Measurements from ENCODE around the gene FARP2.
A peak's percentile ranks its signal among the peaks of the same experiment; 100 is the strongest.

Gene FARP2

DNA sequence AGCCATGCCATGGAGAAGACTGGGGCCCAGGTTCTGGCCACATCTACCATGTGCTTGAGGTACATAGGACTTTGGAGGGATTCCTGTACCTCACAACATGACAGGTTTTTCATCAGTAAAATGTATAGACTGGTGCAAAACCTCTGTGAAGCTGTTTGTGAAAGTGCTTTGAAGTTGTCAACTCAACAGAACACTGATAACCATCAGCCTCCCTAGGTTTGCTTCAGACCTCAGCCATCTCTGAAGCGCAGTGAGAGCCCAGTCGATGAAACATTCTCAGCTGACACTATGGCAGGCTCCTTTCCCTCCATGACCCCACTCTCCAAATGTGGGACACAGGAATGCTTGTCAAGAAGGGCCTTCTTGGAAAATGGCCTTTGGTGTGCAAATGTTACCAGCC lies 113.7 kb downstream of the FARP2 start:
- Histone ChIP-seq H3K9ac (ENCODE audit: insufficient read length, low read depth) (no peak overlapping the region), H3K9me3 (ENCODE audit: insufficient read depth, low read length) (no peaks in the 10 kb centered on the region), H3K27me3 (ENCODE audit: insufficient read depth, insufficient read length) (no peaks in the 10 kb centered on the region), H3K4me1 (ENCODE audit: insufficient read depth, insufficient read length) (peaks cover 6% of the 10 kb centered on the region), H3K36me3 (ENCODE audit: insufficient read depth, insufficient read length, low read length) (no peaks in the 10 kb centered on the region), H3K4me3 (ENCODE audit: insufficient read length, low read depth) (no peak overlapping the region)
- no peak for DNase-seq (ENCODE audit: low read depth, low spot score)
- TF ChIP-seq SUZ12 (IDR thresholded peaks at IDR 0.05; ENCODE audit: extremely low read depth, insufficient read depth, insufficient read length) (no peak), ZNF274 (IDR thresholded peaks at IDR 0.05; ENCODE audit: low read depth, low read length) (no peak), YY1 (IDR thresholded peaks at IDR 0.05; ENCODE audit: insufficient read depth, insufficient read length) (no peak)

DNA sequence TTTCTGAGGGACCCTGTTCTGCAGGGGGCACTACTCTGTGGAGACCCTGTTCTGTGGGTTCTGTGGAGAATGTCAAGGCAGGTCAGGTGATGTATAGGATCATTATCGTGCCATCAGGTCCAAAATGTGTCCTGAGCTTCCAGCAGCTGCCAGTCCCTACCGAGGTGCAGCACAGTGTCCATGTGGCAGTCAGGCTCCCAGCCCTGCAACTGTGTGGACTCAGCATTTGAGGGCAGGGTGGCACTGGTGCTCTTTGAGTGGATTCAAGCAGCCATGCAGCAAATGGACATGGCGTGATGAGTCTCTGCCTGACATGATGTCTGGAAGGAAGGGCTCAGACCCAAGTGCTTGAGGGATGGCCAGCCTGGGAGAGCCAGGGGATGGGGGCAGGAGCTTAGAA lies 117.3 kb downstream of the FARP2 start:
- Histone ChIP-seq H3K4me1 (ENCODE audit: insufficient read depth, insufficient read length) (peaks cover 2% of the 10 kb centered on the region), H3K4me3 (ENCODE audit: insufficient read length, low read depth) (peak overlapping the region; percentile 1), H3K9me3 (ENCODE audit: insufficient read depth, low read length) (no peaks in the 10 kb centered on the region), H3K36me3 (ENCODE audit: insufficient read depth, insufficient read length, low read length) (peaks cover 5% of the 10 kb centered on the region), H3K27me3 (ENCODE audit: insufficient read depth, insufficient read length) (no peaks in the 10 kb centered on the region), H3K9ac (ENCODE audit: insufficient read length, low read depth) (no peak overlapping the region)
- no peak for DNase-seq (ENCODE audit: low read depth, low spot score)
- TF ChIP-seq YY1 (IDR thresholded peaks at IDR 0.05; ENCODE audit: insufficient read depth, insufficient read length) = no peak
- no peak for TF ChIP-seq ZNF274 (IDR thresholded peaks at IDR 0.05; ENCODE audit: low read depth, low read length)
- TF ChIP-seq SUZ12 (IDR thresholded peaks at IDR 0.05; ENCODE audit: extremely low read depth, insufficient read depth, insufficient read length) = no peak

DNA sequence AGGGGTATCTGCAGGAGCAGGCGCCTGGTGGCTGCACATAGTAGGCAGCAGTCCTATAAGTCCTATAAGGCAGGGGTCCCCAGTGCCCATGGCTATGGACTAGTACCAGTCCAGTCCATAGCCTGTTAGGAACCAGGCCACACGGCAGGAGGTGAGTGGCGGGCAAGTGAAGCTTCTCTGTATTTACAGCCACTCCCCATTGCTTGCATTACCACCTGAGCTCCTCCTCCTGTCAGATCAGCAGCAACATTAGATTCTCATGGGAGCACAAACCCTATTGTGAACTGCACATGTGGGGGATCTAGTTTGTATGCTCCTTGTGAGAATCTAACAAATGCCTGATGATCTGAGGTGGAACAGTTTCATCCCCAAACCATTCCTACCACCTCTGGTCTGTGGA lies 119.2 kb downstream of the FARP2 start:
- Histone ChIP-seq H3K9ac (ENCODE audit: insufficient read length, low read depth) (no peak overlapping the region), H3K27me3 (ENCODE audit: insufficient read depth, insufficient read length) (no peaks in the 10 kb centered on the region), H3K36me3 (ENCODE audit: insufficient read depth, insufficient read length, low read length) (peaks cover 5% of the 10 kb centered on the region), H3K4me1 (ENCODE audit: insufficient read depth, insufficient read length) (no peaks in the 10 kb centered on the region), H3K9me3 (ENCODE audit: insufficient read depth, low read length) (no peaks in the 10 kb centered on the region), H3K4me3 (ENCODE audit: insufficient read length, low read depth) (no peak overlapping the region)
- no peak for TF ChIP-seq SUZ12 (IDR thresholded peaks at IDR 0.05; ENCODE audit: extremely low read depth, insufficient read depth, insufficient read length)
- no peak for TF ChIP-seq YY1 (IDR thresholded peaks at IDR 0.05; ENCODE audit: insufficient read depth, insufficient read length)
- no peak for TF ChIP-seq ZNF274 (IDR thresholded peaks at IDR 0.05; ENCODE audit: low read depth, low read length)
- DNase-seq (ENCODE audit: low read depth, low spot score) = no peak

DNA sequence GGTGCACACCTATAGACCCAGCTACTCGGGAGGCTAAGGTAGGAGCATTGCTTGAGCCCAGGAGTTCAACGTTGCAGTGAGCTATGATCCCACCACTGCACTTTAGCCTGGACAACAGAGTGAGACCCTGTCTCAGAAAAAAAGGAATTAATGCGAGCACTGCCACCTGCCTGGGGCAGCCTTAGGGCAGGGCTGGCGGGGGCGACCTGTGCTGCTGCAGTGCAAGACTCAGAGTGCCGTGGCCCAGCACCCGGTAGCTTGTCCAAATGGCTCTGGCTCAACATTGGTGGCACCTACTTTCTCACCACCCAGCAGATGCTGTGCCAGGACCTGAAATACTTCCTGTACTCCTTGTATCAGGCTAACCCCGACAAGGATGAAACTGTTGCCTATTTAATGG lies 122.1 kb downstream of the FARP2 start:
- H3K4me3 ChIP-seq (ENCODE audit: insufficient read length, low read depth) = no peak overlapping the region
- no peak for DNase-seq (ENCODE audit: low read depth, low spot score)
- no peak overlapping the region for H3K9ac ChIP-seq (ENCODE audit: insufficient read length, low read depth)
- H3K4me1 ChIP-seq (ENCODE audit: insufficient read depth, insufficient read length) = peaks cover 2% of the 10 kb centered on the region
- no peaks in the 10 kb centered on the region for H3K27me3 ChIP-seq (ENCODE audit: insufficient read depth, insufficient read length)
- TF ChIP-seq ZNF274 (IDR thresholded peaks at IDR 0.05; ENCODE audit: low read depth, low read length) (no peak), SUZ12 (IDR thresholded peaks at IDR 0.05; ENCODE audit: extremely low read depth, insufficient read depth, insufficient read length) (no peak), YY1 (IDR thresholded peaks at IDR 0.05; ENCODE audit: insufficient read depth, insufficient read length) (no peak)
- peaks cover 5% of the 10 kb centered on the region for H3K36me3 ChIP-seq (ENCODE audit: insufficient read depth, insufficient read length, low read length)
- H3K9me3 ChIP-seq (ENCODE audit: insufficient read depth, low read length) = no peaks in the 10 kb centered on the region

DNA sequence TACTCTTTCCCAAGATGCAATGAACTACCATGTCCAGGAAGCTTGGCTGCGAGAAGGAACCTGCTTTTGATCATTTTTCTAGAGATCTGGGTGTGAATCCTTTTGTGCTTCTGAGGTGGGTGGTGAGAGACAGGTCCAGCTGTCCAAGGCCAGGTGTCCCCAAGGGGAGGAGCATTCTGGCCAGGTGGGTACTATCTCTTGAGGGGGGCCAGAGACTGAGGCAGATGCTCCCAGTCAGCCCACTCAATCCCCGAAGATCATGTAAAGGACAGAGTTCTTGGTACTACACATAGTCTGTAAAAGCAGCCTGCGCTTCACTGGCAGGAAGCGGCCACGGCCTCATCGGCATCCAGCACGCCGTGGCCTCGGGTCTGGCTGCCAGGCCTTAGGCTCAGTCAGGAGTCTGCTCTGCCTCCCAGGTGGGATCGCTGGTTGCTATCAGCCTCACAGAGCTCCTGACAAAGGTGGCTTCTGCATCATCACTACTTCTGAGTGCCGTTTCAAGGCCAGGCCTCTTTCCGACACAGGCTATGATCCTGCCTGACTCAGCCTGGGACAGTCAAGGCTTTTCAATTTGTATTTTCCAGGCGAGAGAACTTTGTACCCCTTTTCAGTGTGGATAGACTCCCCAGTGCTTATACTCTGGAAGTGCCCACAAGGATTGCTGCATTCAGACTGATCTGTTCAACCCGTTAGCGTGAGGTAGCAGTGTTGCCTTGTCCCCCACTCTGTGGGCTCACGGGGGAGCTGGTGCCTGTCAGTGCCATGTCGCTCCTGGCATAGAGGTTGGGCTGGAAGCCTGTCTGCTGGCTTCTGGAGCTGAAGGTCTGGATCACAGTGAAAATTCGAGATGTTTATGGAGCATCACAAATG lies 123.2 kb downstream of the FARP2 start:
- Histone ChIP-seq H3K4me3 (ENCODE audit: insufficient read length, low read depth) (no peak overlapping the region), H3K4me1 (ENCODE audit: insufficient read depth, insufficient read length) (peaks cover 2% of the 10 kb centered on the region), H3K36me3 (ENCODE audit: insufficient read depth, insufficient read length, low read length) (peaks cover 8% of the 10 kb centered on the region), H3K9ac (ENCODE audit: insufficient read length, low read depth) (no peak overlapping the region), H3K9me3 (ENCODE audit: insufficient read depth, low read length) (no peaks in the 10 kb centered on the region), H3K27me3 (ENCODE audit: insufficient read depth, insufficient read length) (no peaks in the 10 kb centered on the region)
- no peak for TF ChIP-seq SUZ12 (IDR thresholded peaks at IDR 0.05; ENCODE audit: extremely low read depth, insufficient read depth, insufficient read length)
- no peak for TF ChIP-seq ZNF274 (IDR thresholded peaks at IDR 0.05; ENCODE audit: low read depth, low read length)
- TF ChIP-seq YY1 (IDR thresholded peaks at IDR 0.05; ENCODE audit: insufficient read depth, insufficient read length) = no peak
- no peak for DNase-seq (ENCODE audit: low read depth, low spot score)

DNA sequence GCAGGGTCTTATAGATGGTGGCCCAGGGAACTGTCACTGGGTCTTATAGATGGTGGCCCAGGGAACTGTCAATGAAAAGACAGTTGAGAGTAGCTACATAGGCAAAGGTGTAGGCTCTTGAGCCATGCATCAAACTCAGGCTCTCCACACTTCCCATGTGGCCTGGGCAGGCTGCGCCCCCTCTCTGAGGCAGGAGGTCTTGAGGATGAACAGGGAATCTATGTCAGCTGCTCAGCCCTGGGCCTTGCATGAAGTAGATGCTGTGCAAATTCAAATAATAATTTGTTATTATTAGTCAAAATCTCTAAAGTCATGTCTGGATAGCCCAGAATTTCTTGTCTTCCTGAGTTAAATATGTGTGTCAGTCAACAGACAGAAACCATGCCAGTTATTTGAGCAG lies 125.6 kb downstream of the FARP2 start:
- no peaks in the 10 kb centered on the region for H3K9me3 ChIP-seq (ENCODE audit: insufficient read depth, low read length)
- no peak for DNase-seq (ENCODE audit: low read depth, low spot score)
- H3K4me1 ChIP-seq (ENCODE audit: insufficient read depth, insufficient read length) = peaks cover 2% of the 10 kb centered on the region
- H3K36me3 ChIP-seq (ENCODE audit: insufficient read depth, insufficient read length, low read length) = peaks cover 8% of the 10 kb centered on the region
- no peak overlapping the region for H3K9ac ChIP-seq (ENCODE audit: insufficient read length, low read depth)
- H3K4me3 ChIP-seq (ENCODE audit: insufficient read length, low read depth) = no peak overlapping the region
- no peaks in the 10 kb centered on the region for H3K27me3 ChIP-seq (ENCODE audit: insufficient read depth, insufficient read length)
- TF ChIP-seq ZNF274 (IDR thresholded peaks at IDR 0.05; ENCODE audit: low read depth, low read length) (no peak), SUZ12 (IDR thresholded peaks at IDR 0.05; ENCODE audit: extremely low read depth, insufficient read depth, insufficient read length) (no peak), YY1 (IDR thresholded peaks at IDR 0.05; ENCODE audit: insufficient read depth, insufficient read length) (no peak)

DNA sequence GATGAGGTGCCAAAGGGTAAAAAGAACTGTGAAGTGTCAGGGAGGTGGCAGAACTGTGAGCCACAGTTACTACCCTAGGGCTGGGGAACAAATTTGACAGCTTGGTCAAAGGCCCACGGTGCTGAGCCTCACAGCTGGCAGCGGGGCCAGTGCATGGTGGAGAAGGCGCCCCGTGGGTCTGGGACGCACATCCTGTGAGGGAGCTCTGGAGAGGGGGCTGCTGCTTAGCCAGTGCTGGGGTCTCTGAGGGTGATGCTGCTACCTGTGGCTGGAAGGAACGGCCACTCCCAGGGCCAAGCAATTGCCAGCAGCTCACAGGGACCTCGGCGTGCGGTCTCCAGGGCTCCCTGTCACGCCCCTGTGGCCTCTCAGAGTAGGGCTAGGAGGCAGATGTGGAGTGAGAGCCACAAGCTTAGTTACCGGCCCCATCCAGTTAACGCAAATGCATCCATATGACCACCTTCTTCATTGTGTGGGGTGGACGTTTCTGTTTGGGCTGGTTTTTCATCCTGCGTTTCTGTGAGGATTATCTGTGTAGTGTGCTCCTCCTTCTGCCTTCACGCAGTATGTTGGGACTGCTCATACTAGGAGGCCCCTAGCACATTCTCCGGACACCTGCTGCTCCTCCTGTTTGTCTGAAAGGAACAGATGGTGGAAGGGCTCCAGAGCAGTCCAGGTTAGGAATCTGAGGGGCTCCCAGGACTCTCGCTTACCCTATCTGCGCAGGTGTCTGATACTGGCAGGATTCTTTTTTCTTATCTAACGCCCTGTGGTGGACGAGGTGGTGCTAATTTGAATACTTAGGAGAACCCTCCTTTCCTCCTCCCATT lies 126.3 kb downstream of the FARP2 start:
- Histone ChIP-seq H3K36me3 (ENCODE audit: insufficient read depth, insufficient read length, low read length) (peaks cover 8% of the 10 kb centered on the region), H3K9ac (ENCODE audit: insufficient read length, low read depth) (no peak overlapping the region), H3K27me3 (ENCODE audit: insufficient read depth, insufficient read length) (no peaks in the 10 kb centered on the region), H3K9me3 (ENCODE audit: insufficient read depth, low read length) (no peaks in the 10 kb centered on the region), H3K4me1 (ENCODE audit: insufficient read depth, insufficient read length) (peaks cover 2% of the 10 kb centered on the region), H3K4me3 (ENCODE audit: insufficient read length, low read depth) (no peak overlapping the region)
- DNase-seq (ENCODE audit: low read depth, low spot score) = no peak
- TF ChIP-seq SUZ12 (IDR thresholded peaks at IDR 0.05; ENCODE audit: extremely low read depth, insufficient read depth, insufficient read length) (no peak), YY1 (IDR thresholded peaks at IDR 0.05; ENCODE audit: insufficient read depth, insufficient read length) (no peak), ZNF274 (IDR thresholded peaks at IDR 0.05; ENCODE audit: low read depth, low read length) (no peak)

Measured in NT2/D1 (cell line).